Osteocyte (in vitro differentiated cells): Measurements from ENCODE around the gene RSBN1L. TPM values are rescaled to one million over a fixed set of nuclear protein-coding genes. Genes with fewer than 3 reads are reported as not detected.
"Not testable (repeated sequence)": the region's sequence is repeated elsewhere in the genome, so short reads cannot be mapped to it uniquely, and the experiment has no call there.

Experiments used
- DNase-seq: peaks from one replicate; pipeline ENCODE4 v3.0.0; 2021; ENCODE audit warnings: mixed read lengths; ENCODE audit not compliant: unreplicated experiment; ENCODE audit errors: extremely low spot score
- H3K27ac Mint-ChIP-seq: one replicate; pipeline ENCODE4 v1.8.0; 2021; ENCODE audit warnings: mild to moderate bottlenecking, mixed read lengths; ENCODE audit not compliant: unreplicated experiment
- H3K27me3 Mint-ChIP-seq: one replicate; pipeline ENCODE4 v1.8.0; 2021; ENCODE audit warnings: mixed read lengths; ENCODE audit not compliant: unreplicated experiment
- H3K36me3 Mint-ChIP-seq: one replicate; pipeline ENCODE4 v1.8.0; 2021; ENCODE audit warnings: mixed read lengths; ENCODE audit not compliant: unreplicated experiment
- H3K4me1 Mint-ChIP-seq: one replicate; pipeline ENCODE4 v1.8.0; 2021; ENCODE audit warnings: mixed read lengths; ENCODE audit not compliant: unreplicated experiment
- H3K4me3 Mint-ChIP-seq: one replicate; pipeline ENCODE4 v1.8.0; 2021; ENCODE audit warnings: mild to moderate bottlenecking, moderate library complexity, mixed read lengths; ENCODE audit not compliant: unreplicated experiment
- H3K9me3 Mint-ChIP-seq: one replicate; pipeline ENCODE4 v1.8.0; 2021; ENCODE audit warnings: mixed read lengths; ENCODE audit not compliant: unreplicated experiment
- total RNA-seq: library from RNA; stranded (reverse); gene quantifications from 2 replicates; pipeline ENCODE4 v1.2.1, GENCODE V29; 2021
- TF ChIP-seq, protein P1 (sequence below): fragments of 200-600 bp; sonication (generic); IDR thresholded peaks from 2 replicates; pipeline ENCODE4 v1.5.0; 2021; ENCODE audit warnings: antibody characterized with exemption, mild to moderate bottlenecking, moderate library complexity

RSBN1L gene
- total RNA-seq, 1 donor from 2014 or later: 13.0 TPM

GRCh38 chr7:77702968-77703472 lies 6.8 kb downstream of the RSBN1L start:
- Mint-ChIP-seq H3K36me3 (peaks cover 7% of the 10 kb centered on the region), H3K4me1 (peaks cover 39% of the 10 kb centered on the region), H3K9me3 (no peaks in the 10 kb centered on the region), H3K27ac (peak overlapping the region; percentile 6), H3K27me3 (no peaks in the 10 kb centered on the region), H3K4me3 (no peak overlapping the region)
- TF ChIP-seq, protein P1, sequence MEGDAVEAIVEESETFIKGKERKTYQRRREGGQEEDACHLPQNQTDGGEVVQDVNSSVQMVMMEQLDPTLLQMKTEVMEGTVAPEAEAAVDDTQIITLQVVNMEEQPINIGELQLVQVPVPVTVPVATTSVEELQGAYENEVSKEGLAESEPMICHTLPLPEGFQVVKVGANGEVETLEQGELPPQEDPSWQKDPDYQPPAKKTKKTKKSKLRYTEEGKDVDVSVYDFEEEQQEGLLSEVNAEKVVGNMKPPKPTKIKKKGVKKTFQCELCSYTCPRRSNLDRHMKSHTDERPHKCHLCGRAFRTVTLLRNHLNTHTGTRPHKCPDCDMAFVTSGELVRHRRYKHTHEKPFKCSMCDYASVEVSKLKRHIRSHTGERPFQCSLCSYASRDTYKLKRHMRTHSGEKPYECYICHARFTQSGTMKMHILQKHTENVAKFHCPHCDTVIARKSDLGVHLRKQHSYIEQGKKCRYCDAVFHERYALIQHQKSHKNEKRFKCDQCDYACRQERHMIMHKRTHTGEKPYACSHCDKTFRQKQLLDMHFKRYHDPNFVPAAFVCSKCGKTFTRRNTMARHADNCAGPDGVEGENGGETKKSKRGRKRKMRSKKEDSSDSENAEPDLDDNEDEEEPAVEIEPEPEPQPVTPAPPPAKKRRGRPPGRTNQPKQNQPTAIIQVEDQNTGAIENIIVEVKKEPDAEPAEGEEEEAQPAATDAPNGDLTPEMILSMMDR: no peak
- DNase-seq: no peak

DNA sequence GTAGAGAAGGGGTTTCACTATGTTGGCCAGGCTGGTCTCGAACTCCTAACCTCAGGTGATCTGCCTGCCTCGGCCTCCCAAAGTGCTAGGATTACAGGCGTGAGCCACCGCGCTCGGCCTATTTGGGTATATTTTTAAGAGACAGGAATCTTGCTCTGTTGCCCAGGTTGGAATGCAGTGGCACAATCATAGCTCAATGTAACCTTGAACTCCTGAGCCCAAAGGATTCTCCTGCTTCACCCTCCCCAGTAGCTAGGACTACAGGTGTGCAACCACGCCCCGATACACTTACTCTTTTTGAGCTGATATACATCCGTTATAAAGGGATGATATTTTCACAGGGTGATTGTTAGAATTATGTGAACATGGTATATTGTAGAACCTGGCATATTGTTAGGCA lies 7.4 kb downstream of the RSBN1L start:
- not testable (repeated sequence) for H3K27ac Mint-ChIP-seq, H3K4me3 Mint-ChIP-seq, H3K9me3 Mint-ChIP-seq, DNase-seq, H3K27me3 Mint-ChIP-seq, H3K36me3 Mint-ChIP-seq
- H3K4me1 Mint-ChIP-seq: peaks cover 33% of the 10 kb centered on the region

DNA sequence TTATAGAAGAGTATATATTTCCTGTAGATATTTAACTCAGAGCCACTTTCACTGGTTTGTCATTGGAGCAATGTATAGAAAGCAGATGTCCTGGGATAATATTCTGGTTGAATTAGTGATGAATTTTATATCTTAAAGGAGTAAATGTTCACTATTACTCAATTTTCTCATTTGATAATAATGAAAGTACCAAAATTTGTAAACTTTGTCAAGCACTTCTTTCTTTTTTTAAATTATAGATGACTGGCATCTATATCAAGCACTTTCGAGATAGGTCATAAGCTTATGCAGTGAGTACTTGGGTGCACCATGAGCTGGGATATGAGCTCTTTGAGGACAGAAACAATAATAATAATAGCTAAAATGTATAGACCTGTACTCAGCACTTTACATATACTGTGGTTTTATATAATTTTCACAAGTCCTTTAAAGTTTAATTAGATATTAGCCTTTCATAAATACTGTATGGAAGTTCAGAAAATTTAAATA lies 11.3 kb downstream of the RSBN1L start:
- H3K27me3 Mint-ChIP-seq: no peaks in the 10 kb centered on the region
- H3K4me1 Mint-ChIP-seq: peaks cover 11% of the 10 kb centered on the region
- no peak for DNase-seq
- peaks cover 5% of the 10 kb centered on the region for H3K36me3 Mint-ChIP-seq
- no peaks in the 10 kb centered on the region for H3K9me3 Mint-ChIP-seq
- H3K27ac Mint-ChIP-seq: no peak overlapping the region
- H3K4me3 Mint-ChIP-seq: no peak overlapping the region
- TF ChIP-seq, protein P1: no peak

GRCh38 chr7:77710067-77710466 lies 13.8 kb downstream of the RSBN1L start:
- no peaks in the 10 kb centered on the region for H3K9me3 Mint-ChIP-seq
- H3K36me3 Mint-ChIP-seq: peaks cover 5% of the 10 kb centered on the region
- H3K4me3 Mint-ChIP-seq: no peak overlapping the region
- DNase-seq: no peak
- H3K27ac Mint-ChIP-seq: no peak overlapping the region
- H3K27me3 Mint-ChIP-seq: no peaks in the 10 kb centered on the region
- TF ChIP-seq, protein P1: no peak
- peaks cover 17% of the 10 kb centered on the region for H3K4me1 Mint-ChIP-seq

- H3K4me3 Mint-ChIP-seq: no peak overlapping the region
- no peaks in the 10 kb centered on the region for H3K9me3 Mint-ChIP-seq
- peaks cover 21% of the 10 kb centered on the region for H3K4me1 Mint-ChIP-seq
- H3K36me3 Mint-ChIP-seq: peaks cover 5% of the 10 kb centered on the region
- DNase-seq: no peak
- no peak overlapping the region for H3K27ac Mint-ChIP-seq
- H3K27me3 Mint-ChIP-seq: no peaks in the 10 kb centered on the region
- TF ChIP-seq, protein P1: no peak
Observed at GRCh38 chr7:77710861-77711260, 14.6 kb downstream of the RSBN1L start.

- Mint-ChIP-seq H3K27me3 (no peaks in the 10 kb centered on the region), H3K9me3 (no peaks in the 10 kb centered on the region), H3K36me3 (peaks cover 7% of the 10 kb centered on the region), H3K4me1 (peaks cover 18% of the 10 kb centered on the region), H3K4me3 (no peak overlapping the region), H3K27ac (no peak overlapping the region)
- TF ChIP-seq, protein P1: no peak
- DNase-seq: no peak
Observed at GRCh38 chr7:77714195-77714594, 17.9 kb downstream of the RSBN1L start.

- not testable (repeated sequence) for H3K27ac Mint-ChIP-seq, DNase-seq, H3K4me3 Mint-ChIP-seq, H3K27me3 Mint-ChIP-seq, H3K36me3 Mint-ChIP-seq, H3K9me3 Mint-ChIP-seq
- peaks cover 18% of the 10 kb centered on the region for H3K4me1 Mint-ChIP-seq
Observed at GRCh38 chr7:77714931-77715330, 18.7 kb downstream of the RSBN1L start.
